Panc1 (cell line): ENCODE results near the gene DGCR2.
"Not testable (repeated sequence)": the region's sequence is repeated elsewhere in the genome, so short reads cannot be mapped to it uniquely, and the experiment has no call there.

Experiments
- CTCF ChIP-seq: fragments of 450-650 bp; IDR thresholded peaks from 2 replicates; pipeline ENCODE4 v1.5.1; 2017; ENCODE audit warnings: mild to moderate bottlenecking
- POLR2AphosphoS5 ChIP-seq: IDR thresholded peaks from 2 replicates; pipeline ENCODE4 v1.6.1; 2012; ENCODE audit warnings: mild to moderate bottlenecking, low read depth, low read length, moderate library complexity

DNA sequence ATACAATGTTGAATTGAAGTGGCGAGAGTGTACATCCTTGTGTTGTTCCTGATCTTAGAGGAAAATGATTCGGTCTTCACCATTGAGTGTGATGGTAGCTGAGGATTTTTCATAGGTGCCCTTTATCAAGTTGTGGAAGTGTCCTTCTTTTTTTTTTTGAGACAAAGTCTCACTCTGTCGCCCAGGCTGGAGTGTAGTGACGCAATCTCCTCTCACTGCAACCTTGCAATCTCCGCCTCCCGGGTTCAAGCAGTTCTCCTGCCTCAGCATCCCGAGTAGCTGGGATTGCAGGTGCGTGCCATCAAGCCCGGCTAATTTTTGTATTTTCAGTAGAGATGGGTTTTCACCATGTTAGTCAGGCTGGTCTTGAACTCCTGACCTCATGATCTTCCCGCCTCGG lies 36.4 kb upstream of the DGCR2 start:
- not testable (repeated sequence) for TF ChIP-seq CTCF, POLR2AphosphoS5
